ENCODE results near the gene MAPK9. TPM values are rescaled to one million over a fixed set of nuclear protein-coding genes. Genes with fewer than 3 reads are reported as not detected.

Gene MAPK9
- total RNA-seq, 4 donors from 2014 or later, result 25.5 to 42.3 (median 36.5) TPM

- H3K4me1 ChIP-seq, result no peaks in the 10 kb centered on the region
- no peak for DNase-seq
- H3K27me3 ChIP-seq, result no peaks in the 10 kb centered on the region
- H3K4me3 ChIP-seq, result no peak overlapping the region
- no peak overlapping the region for H3K27ac ChIP-seq
- WGBS, 2 donors (ENCODE audit: low coverage in 1 of 2), result 92 to 96% methylated on average over 9 to 24 of the region's 24 CpGs
- H3K9me3 ChIP-seq, result no peaks in the 10 kb centered on the region
- in situ Hi-C loops (cut with MboI; ENCODE audit: low pct_ligation_motif_present in 1 of 4, low pct_unique_long_range_greater_than_20kb in 1 of 4, low sequenced_read_pairs in 3 of 4), result no loop called here
- intact Hi-C loops (cut with DNase I; ENCODE audit: low total_unique reads), result no loop called here
- TF ChIP-seq, protein P1, sequence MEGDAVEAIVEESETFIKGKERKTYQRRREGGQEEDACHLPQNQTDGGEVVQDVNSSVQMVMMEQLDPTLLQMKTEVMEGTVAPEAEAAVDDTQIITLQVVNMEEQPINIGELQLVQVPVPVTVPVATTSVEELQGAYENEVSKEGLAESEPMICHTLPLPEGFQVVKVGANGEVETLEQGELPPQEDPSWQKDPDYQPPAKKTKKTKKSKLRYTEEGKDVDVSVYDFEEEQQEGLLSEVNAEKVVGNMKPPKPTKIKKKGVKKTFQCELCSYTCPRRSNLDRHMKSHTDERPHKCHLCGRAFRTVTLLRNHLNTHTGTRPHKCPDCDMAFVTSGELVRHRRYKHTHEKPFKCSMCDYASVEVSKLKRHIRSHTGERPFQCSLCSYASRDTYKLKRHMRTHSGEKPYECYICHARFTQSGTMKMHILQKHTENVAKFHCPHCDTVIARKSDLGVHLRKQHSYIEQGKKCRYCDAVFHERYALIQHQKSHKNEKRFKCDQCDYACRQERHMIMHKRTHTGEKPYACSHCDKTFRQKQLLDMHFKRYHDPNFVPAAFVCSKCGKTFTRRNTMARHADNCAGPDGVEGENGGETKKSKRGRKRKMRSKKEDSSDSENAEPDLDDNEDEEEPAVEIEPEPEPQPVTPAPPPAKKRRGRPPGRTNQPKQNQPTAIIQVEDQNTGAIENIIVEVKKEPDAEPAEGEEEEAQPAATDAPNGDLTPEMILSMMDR (IDR thresholded peaks at IDR 0.05), result no peak
- TF ChIP-seq EP300 (IDR thresholded peaks at IDR 0.05; ENCODE audit: low read depth), result no peak
- no peak for TF ChIP-seq POLR2A (IDR thresholded peaks at IDR 0.05)
- TF ChIP-seq POLR2AphosphoS5 (IDR thresholded peaks at IDR 0.05), result no peak
- no peaks in the 10 kb centered on the region for H3K36me3 ChIP-seq
These were observed 98.0 kb downstream of the MAPK9 start for GRCh38 chr5:180193749-180194375.

- WGBS, 2 donors (ENCODE audit: low coverage in 1 of 2), result 50 to 100% methylated on average over 1 to 6 of the region's 6 CpGs
- Histone ChIP-seq H3K4me1 (no peaks in the 10 kb centered on the region), H3K9me3 (peaks cover 0 to 7% of the 10 kb centered on the region in 2 donors), H3K27ac (no peak overlapping the region), H3K4me3 (no peak overlapping the region), H3K36me3 (no peaks in the 10 kb centered on the region), H3K27me3 (no peaks in the 10 kb centered on the region)
- no peak for DNase-seq
- intact Hi-C loops (cut with DNase I; ENCODE audit: low total_unique reads) (no loop called here), in situ Hi-C loops (cut with MboI; ENCODE audit: low pct_ligation_motif_present in 1 of 4, low pct_unique_long_range_greater_than_20kb in 1 of 4, low sequenced_read_pairs in 3 of 4) (no loop called here)
- TF ChIP-seq POLR2AphosphoS5 (IDR thresholded peaks at IDR 0.05), result no peak
- TF ChIP-seq, protein P1 (IDR thresholded peaks at IDR 0.05), result no peak
- TF ChIP-seq POLR2A (IDR thresholded peaks at IDR 0.05), result no peak
- no peak for TF ChIP-seq EP300 (IDR thresholded peaks at IDR 0.05; ENCODE audit: low read depth)
These were observed 100.2 kb downstream of the MAPK9 start for GRCh38 chr5:180191716-180192115.

DNA sequence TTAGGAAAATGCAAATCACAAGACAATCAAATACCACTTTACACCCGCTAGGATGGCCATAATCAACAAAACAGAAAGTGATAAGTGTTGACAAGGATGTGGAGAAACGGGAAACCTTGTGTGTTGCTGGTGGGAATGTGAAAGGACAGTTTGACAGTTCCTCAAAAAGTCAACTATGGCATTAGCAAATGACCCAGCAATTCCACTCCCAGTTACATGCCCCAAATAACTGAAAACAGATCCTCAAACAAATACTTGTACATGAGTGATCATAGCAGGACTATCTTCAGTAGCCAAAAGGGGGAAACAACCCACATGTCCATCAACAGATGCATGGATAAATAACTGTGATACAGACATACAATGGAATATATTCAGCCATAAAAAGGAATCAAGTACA is 104.1 kb downstream of the MAPK9 start:
- in situ Hi-C loops (cut with MboI; ENCODE audit: low pct_ligation_motif_present in 1 of 4, low pct_unique_long_range_greater_than_20kb in 1 of 4, low sequenced_read_pairs in 3 of 4), result no loop called here
- no peak overlapping the region for H3K4me3 ChIP-seq
- H3K9me3 ChIP-seq, result peaks cover 0 to 7% of the 10 kb centered on the region in 2 donors
- intact Hi-C loops (cut with DNase I; ENCODE audit: low total_unique reads), result no loop called here
- no peak for DNase-seq
- TF ChIP-seq EP300 (IDR thresholded peaks at IDR 0.05; ENCODE audit: low read depth), result no peak
- no peak for TF ChIP-seq POLR2A (IDR thresholded peaks at IDR 0.05)
- no peak for TF ChIP-seq POLR2AphosphoS5 (IDR thresholded peaks at IDR 0.05)
- TF ChIP-seq, protein P1 (IDR thresholded peaks at IDR 0.05), result no peak
- no peak overlapping the region for H3K27ac ChIP-seq
- WGBS, 2 donors (ENCODE audit: low coverage in 1 of 2), result 54 to 100% methylated on average over 2 of the region's 2 CpGs
- H3K4me1 ChIP-seq, result no peaks in the 10 kb centered on the region
- no peaks in the 10 kb centered on the region for H3K27me3 ChIP-seq
- H3K36me3 ChIP-seq, result no peaks in the 10 kb centered on the region

Other genes starting within 250 kb of the MAPK9 start
- 10 to 100 TPM; 62.2 to 95.2 (median 70.3) TPM for gene RNF130, start 220.3 kb downstream of the MAPK9 start, total RNA-seq
- 1 to 10 TPM in 1 of 4 donors, under 1 TPM in 1, not detected in 2; 0.14 to 3.0 TPM for gene RASGEF1C, start 82.9 kb downstream of the MAPK9 start, total RNA-seq
- 10 to 100 TPM in 2 of 4 donors, 1 to 10 TPM in 2; 5.9 to 47.4 (median 11.2) TPM for gene GFPT2, start 61.3 kb upstream of the MAPK9 start, total RNA-seq
- 10 to 100 TPM; 14.6 to 20.0 (median 19.3) TPM for gene CNOT6, start 202.3 kb upstream of the MAPK9 start, total RNA-seq

All from transverse colon (tissue), 4 donors.